Liver (tissue), 9 donors: ENCODE results near the gene ELF4. TPM values are rescaled to one million over a fixed set of nuclear protein-coding genes. Genes with fewer than 3 reads are reported as not detected.
A peak's percentile ranks its signal among the peaks of the same experiment; 100 is the strongest.

Source experiments
- DNase-seq: peaks from one replicate; pipeline ENCODE4 v3.0.0-alpha.2; 2017; ENCODE audit warnings: low spot score
- H3K27ac ChIP-seq, 2 donors: one replicate each; pipeline ENCODE4 v1.7.0; 2013; ENCODE audit warnings: inconsistent platforms in 2 of 2, low read length in 2 of 2, control low read depth in 1 of 2, low read depth in 1 of 2, mild to moderate bottlenecking in 1 of 2
- H3K27me3 ChIP-seq, 4 donors: one replicate each; pipeline versions ENCODE4 v1.6.1 to v1.7.0; 2013; ENCODE audit warnings: low read length in 3 of 4, inconsistent platforms in 1 of 4, mild to moderate bottlenecking in 1 of 4, moderate library complexity in 1 of 4; ENCODE audit not compliant: control insufficient read depth in 4 of 4, insufficient read depth in 4 of 4
- H3K36me3 ChIP-seq, 4 donors: one replicate each; pipeline versions ENCODE4 v1.6.1 to v1.7.0; 2013; ENCODE audit warnings: low read length in 3 of 4, mild to moderate bottlenecking in 3 of 4, low read depth in 1 of 4, moderate library complexity in 1 of 4; ENCODE audit not compliant: control insufficient read depth in 4 of 4, insufficient read depth in 3 of 4
- H3K4me1 ChIP-seq, 4 donors: one replicate each; pipeline versions ENCODE4 v1.6.1 to v1.7.0; 2013; ENCODE audit warnings: low read length in 3 of 4, mild to moderate bottlenecking in 3 of 4, moderate library complexity in 1 of 4; ENCODE audit not compliant: control insufficient read depth in 4 of 4, insufficient read depth in 4 of 4
- H3K4me3 ChIP-seq, 3 donors: one replicate each; pipeline versions ENCODE4 v1.6.1 to v1.7.0; 2013; ENCODE audit warnings: low read length in 3 of 3, control low read depth in 1 of 3, low read depth in 1 of 3, mild to moderate bottlenecking in 1 of 3
- H3K9ac ChIP-seq, 2 donors: one replicate each; pipeline ENCODE4 v1.7.0; 2013; ENCODE audit warnings: low read length in 2 of 2, mild to moderate bottlenecking in 2 of 2, moderate library complexity in 2 of 2, control low read depth in 1 of 2, low read depth in 1 of 2
- H3K9me3 ChIP-seq, 4 donors: one replicate each; pipeline versions ENCODE4 v1.6.1 to v1.7.0; 2013; ENCODE audit warnings: low read length in 3 of 4; ENCODE audit not compliant: control insufficient read depth in 4 of 4
- CTCF ChIP-seq: fragments of 150-350 bp; IDR thresholded peaks from 2 replicates; pipeline ENCODE4 v1.5.1; 2017; ENCODE audit warnings: improper control_type of control experiment, low read depth, low read length; ENCODE audit not compliant: missing input control
- EGR1 ChIP-seq, 2 donors: IDR thresholded peaks; 2 replicates each; pipeline ENCODE4 v1.6.1; 2016 to 2018; ENCODE audit warnings: antibody characterized with exemption in 2 of 2, low read depth in 2 of 2
- FOXA2 ChIP-seq: IDR thresholded peaks from 2 replicates; pipeline ENCODE4 v1.6.1; 2016; ENCODE audit warnings: antibody characterized with exemption
- GABPA ChIP-seq, 2 donors: IDR thresholded peaks in 1 of 2; conservative IDR thresholded peaks in 1 of 2; 2 replicates each; pipeline ENCODE4 v1.6.1; 2016; ENCODE audit warnings: antibody characterized with exemption in 2 of 2, mild to moderate bottlenecking in 1 of 2, moderate library complexity in 1 of 2
- HNF4A ChIP-seq, 2 donors: conservative IDR thresholded peaks; 2 replicates each; pipeline ENCODE4 v1.6.1; 2016; ENCODE audit warnings: antibody characterized with exemption in 2 of 2, mild to moderate bottlenecking in 2 of 2
- HNF4G ChIP-seq: IDR thresholded peaks from 2 replicates; pipeline ENCODE4 v1.6.1; 2016; ENCODE audit warnings: antibody characterized with exemption
- JUND ChIP-seq, 2 donors: IDR thresholded peaks; 2 replicates each; pipeline ENCODE4 v1.6.1; 2016; ENCODE audit warnings: antibody characterized with exemption in 2 of 2
- NR2F2 ChIP-seq: IDR thresholded peaks from 2 replicates; pipeline ENCODE4 v1.6.1; 2016; ENCODE audit warnings: antibody characterized with exemption
- RXRA ChIP-seq, 2 donors: IDR thresholded peaks; 2 replicates each; pipeline ENCODE4 v1.6.1; 2017 to 2018; ENCODE audit warnings: antibody characterized with exemption in 2 of 2, mild to moderate bottlenecking in 1 of 2
- SP1 ChIP-seq: IDR thresholded peaks from 2 replicates; pipeline ENCODE4 v1.6.1; 2018; ENCODE audit warnings: antibody characterized with exemption, mild to moderate bottlenecking
- TAF1 ChIP-seq: conservative IDR thresholded peaks from 2 replicates; pipeline ENCODE4 v1.6.1; 2016; ENCODE audit warnings: antibody characterized with exemption, mild to moderate bottlenecking
- YY1 ChIP-seq: IDR thresholded peaks from 2 replicates; pipeline ENCODE4 v1.6.1; 2016; ENCODE audit warnings: antibody characterized with exemption, mild to moderate bottlenecking
- WGBS: extraction: QIAGEN DNeasy Blood & Tissue Kit; methylation state at CpG from one replicate; pipeline ENCODE4 v1.1.7; 2013; 5-methylcytosine and 5-hydroxymethylcytosine counted together
- polyA plus RNA-seq, 2 donors: library from polyadenylated mRNA; stranded (reverse) in 1 of 2; unstranded in 1 of 2; fragments of 200-250 nt in 1 of 2; fragments of >200 nt in 1 of 2; fragmentation: Nextera tagmentation in 1 of 2; extraction: Ambion mirVana in 1 of 2; gene quantifications; one replicate each; pipeline versions ENCODE4 v1.2.1 to v1.2.3, GENCODE V29; 2013 to 2015
- total RNA-seq, 2 donors: library from RNA; depleted of rRNA; stranded (reverse); fragments of >200 nt; gene quantifications; one replicate each; pipeline ENCODE4 v1.2.3, GENCODE V29; 2014
- TF ChIP-seq, protein P1 (sequence below): IDR thresholded peaks from 2 replicates; pipeline ENCODE4 v1.6.1; 2016; ENCODE audit warnings: antibody characterized with exemption
- TF ChIP-seq, protein P2 (sequence below): IDR thresholded peaks from 2 replicates; pipeline ENCODE4 v1.6.1; 2016; ENCODE audit warnings: antibody characterized with exemption, mild to moderate bottlenecking
- TF ChIP-seq, protein P3 (sequence below): IDR thresholded peaks from 2 replicates; pipeline ENCODE4 v1.6.1; 2016; ENCODE audit warnings: antibody characterized with exemption
- TF ChIP-seq, protein P4 (sequence below): IDR thresholded peaks from 2 replicates; pipeline ENCODE4 v1.6.1; 2016; ENCODE audit warnings: antibody characterized with exemption
- donor health status: healthy.
- donor health status: healthy.
- donor health status: healthy.
- donor health status: healthy.
- donor health status: healthy.

ELF4 gene
- total and polyA plus RNA-seq, 4 donors: 0.35 to 4.7 (median 1.5) TPM

DNA sequence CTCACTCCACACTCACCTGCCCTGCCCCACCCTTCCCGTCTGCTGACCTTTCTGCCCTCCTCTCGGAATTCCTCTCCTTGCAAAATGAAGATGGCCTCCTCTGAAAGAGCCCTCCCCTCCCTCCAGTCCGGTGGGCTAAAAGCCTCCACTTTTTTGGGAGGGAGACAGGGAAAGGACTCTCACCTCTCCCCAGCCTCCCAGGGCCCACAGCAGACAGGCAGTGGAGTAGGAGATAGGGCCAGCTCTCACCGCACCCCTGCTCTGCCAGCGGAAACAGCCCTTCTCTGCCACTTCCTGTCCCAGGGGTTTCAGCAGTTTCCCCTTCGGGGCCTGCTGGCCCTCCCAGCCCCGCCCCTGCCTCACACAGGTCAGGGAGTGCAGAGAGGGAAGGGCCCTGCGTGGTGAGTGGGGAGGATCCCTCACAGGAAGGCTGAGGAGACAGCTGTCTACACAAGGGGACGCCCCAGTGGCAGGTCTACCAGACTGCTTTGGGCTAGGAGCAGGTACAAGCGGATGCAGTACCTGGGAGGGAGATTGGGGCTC is 18.2 kb downstream of the ELF4 start:
- TF ChIP-seq GABPA (IDR thresholded peaks at IDR 0.05 in 1 of 2, conservative IDR thresholded peaks at IDR 0.05 in 1 of 2) (peak in 1 of 2 donors; percentile 20), NR2F2 (peak; percentile 35), HNF4A (conservative IDR thresholded peaks at IDR 0.05) (no peak)
- TF ChIP-seq, protein P1, sequence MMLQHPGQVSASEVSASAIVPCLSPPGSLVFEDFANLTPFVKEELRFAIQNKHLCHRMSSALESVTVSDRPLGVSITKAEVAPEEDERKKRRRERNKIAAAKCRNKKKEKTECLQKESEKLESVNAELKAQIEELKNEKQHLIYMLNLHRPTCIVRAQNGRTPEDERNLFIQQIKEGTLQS: no peak
- no peak for DNase-seq
- Histone ChIP-seq H3K36me3 (no peaks in the 10 kb centered on the region), H3K4me1 (no peaks in the 10 kb centered on the region), H3K27me3 (peaks cover 0 to 2% (median 0%) of the 10 kb centered on the region in 4 donors), H3K27ac (peak overlapping the region in 1 of 2 donors; percentile 25), H3K9ac (no peak overlapping the region), H3K4me3 (no peak overlapping the region), H3K9me3 (no peaks in the 10 kb centered on the region)
- 64% methylated on average over 10 of the region's 10 CpGs for WGBS

- TF ChIP-seq RXRA (IDR thresholded peaks at IDR 0.05): no peak
- no peak for TF ChIP-seq FOXA2
- TF ChIP-seq, protein P2, sequence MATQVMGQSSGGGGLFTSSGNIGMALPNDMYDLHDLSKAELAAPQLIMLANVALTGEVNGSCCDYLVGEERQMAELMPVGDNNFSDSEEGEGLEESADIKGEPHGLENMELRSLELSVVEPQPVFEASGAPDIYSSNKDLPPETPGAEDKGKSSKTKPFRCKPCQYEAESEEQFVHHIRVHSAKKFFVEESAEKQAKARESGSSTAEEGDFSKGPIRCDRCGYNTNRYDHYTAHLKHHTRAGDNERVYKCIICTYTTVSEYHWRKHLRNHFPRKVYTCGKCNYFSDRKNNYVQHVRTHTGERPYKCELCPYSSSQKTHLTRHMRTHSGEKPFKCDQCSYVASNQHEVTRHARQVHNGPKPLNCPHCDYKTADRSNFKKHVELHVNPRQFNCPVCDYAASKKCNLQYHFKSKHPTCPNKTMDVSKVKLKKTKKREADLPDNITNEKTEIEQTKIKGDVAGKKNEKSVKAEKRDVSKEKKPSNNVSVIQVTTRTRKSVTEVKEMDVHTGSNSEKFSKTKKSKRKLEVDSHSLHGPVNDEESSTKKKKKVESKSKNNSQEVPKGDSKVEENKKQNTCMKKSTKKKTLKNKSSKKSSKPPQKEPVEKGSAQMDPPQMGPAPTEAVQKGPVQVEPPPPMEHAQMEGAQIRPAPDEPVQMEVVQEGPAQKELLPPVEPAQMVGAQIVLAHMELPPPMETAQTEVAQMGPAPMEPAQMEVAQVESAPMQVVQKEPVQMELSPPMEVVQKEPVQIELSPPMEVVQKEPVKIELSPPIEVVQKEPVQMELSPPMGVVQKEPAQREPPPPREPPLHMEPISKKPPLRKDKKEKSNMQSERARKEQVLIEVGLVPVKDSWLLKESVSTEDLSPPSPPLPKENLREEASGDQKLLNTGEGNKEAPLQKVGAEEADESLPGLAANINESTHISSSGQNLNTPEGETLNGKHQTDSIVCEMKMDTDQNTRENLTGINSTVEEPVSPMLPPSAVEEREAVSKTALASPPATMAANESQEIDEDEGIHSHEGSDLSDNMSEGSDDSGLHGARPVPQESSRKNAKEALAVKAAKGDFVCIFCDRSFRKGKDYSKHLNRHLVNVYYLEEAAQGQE: no peak
- TF ChIP-seq GABPA (IDR thresholded peaks at IDR 0.05 in 1 of 2, conservative IDR thresholded peaks at IDR 0.05 in 1 of 2): no peak
- TF ChIP-seq, protein P3, sequence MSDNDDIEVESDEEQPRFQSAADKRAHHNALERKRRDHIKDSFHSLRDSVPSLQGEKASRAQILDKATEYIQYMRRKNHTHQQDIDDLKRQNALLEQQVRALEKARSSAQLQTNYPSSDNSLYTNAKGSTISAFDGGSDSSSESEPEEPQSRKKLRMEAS: no peak
- TF ChIP-seq, protein P1: no peak
- TF ChIP-seq HNF4A (conservative IDR thresholded peaks at IDR 0.05): no peak
- TF ChIP-seq JUND (IDR thresholded peaks at IDR 0.05): no peak
- no peak for TF ChIP-seq NR2F2
- TF ChIP-seq EGR1 (IDR thresholded peaks at IDR 0.05; ENCODE audit: low read depth in 2 of 2): no peak
- no peak for TF ChIP-seq TAF1
- no peak for TF ChIP-seq YY1
- no peak for TF ChIP-seq CTCF
- TF ChIP-seq HNF4G: no peak
- TF ChIP-seq, protein P4, sequence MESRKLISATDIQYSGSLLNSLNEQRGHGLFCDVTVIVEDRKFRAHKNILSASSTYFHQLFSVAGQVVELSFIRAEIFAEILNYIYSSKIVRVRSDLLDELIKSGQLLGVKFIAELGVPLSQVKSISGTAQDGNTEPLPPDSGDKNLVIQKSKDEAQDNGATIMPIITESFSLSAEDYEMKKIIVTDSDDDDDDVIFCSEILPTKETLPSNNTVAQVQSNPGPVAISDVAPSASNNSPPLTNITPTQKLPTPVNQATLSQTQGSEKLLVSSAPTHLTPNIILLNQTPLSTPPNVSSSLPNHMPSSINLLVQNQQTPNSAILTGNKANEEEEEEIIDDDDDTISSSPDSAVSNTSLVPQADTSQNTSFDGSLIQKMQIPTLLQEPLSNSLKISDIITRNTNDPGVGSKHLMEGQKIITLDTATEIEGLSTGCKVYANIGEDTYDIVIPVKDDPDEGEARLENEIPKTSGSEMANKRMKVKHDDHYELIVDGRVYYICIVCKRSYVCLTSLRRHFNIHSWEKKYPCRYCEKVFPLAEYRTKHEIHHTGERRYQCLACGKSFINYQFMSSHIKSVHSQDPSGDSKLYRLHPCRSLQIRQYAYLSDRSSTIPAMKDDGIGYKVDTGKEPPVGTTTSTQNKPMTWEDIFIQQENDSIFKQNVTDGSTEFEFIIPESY: no peak
- TF ChIP-seq SP1: no peak
- Histone ChIP-seq H3K4me3 (no peak overlapping the region), H3K9me3 (no peaks in the 10 kb centered on the region), H3K4me1 (no peaks in the 10 kb centered on the region), H3K9ac (no peak overlapping the region), H3K36me3 (no peaks in the 10 kb centered on the region), H3K27ac (no peak overlapping the region), H3K27me3 (peaks cover 0 to 3% (median 0%) of the 10 kb centered on the region in 4 donors)
- no peak for DNase-seq
- WGBS: 88% methylated on average over 3 of the region's 3 CpGs
Observed at GRCh38 chrX:130090364-130090763, 19.9 kb downstream of the ELF4 start.
